GM23248 (cell line): ENCODE results near the gene DNAH7. TPM values are rescaled to one million over a fixed set of nuclear protein-coding genes. Genes with fewer than 3 reads are reported as not detected.
A peak's percentile ranks its signal among the peaks of the same experiment; 100 is the strongest.

Experiments used
- DNase-seq: peaks from one replicate; pipeline ENCODE4 v3.0.0-alpha.2; 2015
- H2AFZ ChIP-seq: fragments of 200-600 bp; sonication (generic); 2 replicates; pipeline ENCODE4 v1.6.1; 2016; ENCODE audit warnings: antibody characterized with exemption
- H3F3A ChIP-seq: fragments of 200-600 bp; sonication (generic); 2 replicates; pipeline ENCODE4 v1.6.1; 2016; ENCODE audit warnings: mild to moderate bottlenecking, antibody characterized with exemption, mixed run types; ENCODE audit not compliant: insufficient read depth
- H3K27ac ChIP-seq: fragments of 200-600 bp; sonication (generic); 2 replicates; pipeline ENCODE4 v1.5.1; 2016; ENCODE audit warnings: mild to moderate bottlenecking
- H3K27me3 ChIP-seq: fragments of 200-600 bp; sonication (generic); replicated peaks from 2 replicates; pipeline ENCODE4 v1.6.1; 2016; ENCODE audit warnings: mild to moderate bottlenecking; ENCODE audit not compliant: insufficient read depth
- H3K36me3 ChIP-seq: fragments of 200-600 bp; sonication (generic); 2 replicates; pipeline ENCODE4 v1.6.1; 2016; ENCODE audit warnings: low read depth, mild to moderate bottlenecking
- H3K4me1 ChIP-seq: fragments of 200-600 bp; sonication (generic); 2 replicates; pipeline ENCODE4 v1.6.1; 2016; ENCODE audit warnings: mild to moderate bottlenecking; ENCODE audit not compliant: insufficient read depth
- H3K4me2 ChIP-seq: fragments of 200-600 bp; sonication (generic); one replicate; pipeline ENCODE4 v1.6.1; 2016; ENCODE audit warnings: mild to moderate bottlenecking; ENCODE audit not compliant: unreplicated experiment
- H3K4me3 ChIP-seq: fragments of 200-600 bp; sonication (generic); 2 replicates; pipeline ENCODE4 v1.5.1; 2016; ENCODE audit warnings: mild to moderate bottlenecking
- H3K79me2 ChIP-seq: fragments of 200-600 bp; sonication (generic); 2 replicates; pipeline ENCODE4 v1.6.1; 2016; ENCODE audit warnings: mild to moderate bottlenecking; ENCODE audit not compliant: insufficient read depth
- H3K9ac ChIP-seq: fragments of 200-600 bp; sonication (generic); 2 replicates; pipeline ENCODE4 v1.6.1; 2016; ENCODE audit warnings: mild to moderate bottlenecking
- H3K9me2 ChIP-seq: fragments of 200-600 bp; sonication (generic); 2 replicates; pipeline ENCODE4 v1.6.1; 2016; ENCODE audit warnings: mixed run types, mild to moderate bottlenecking, moderate library complexity; ENCODE audit not compliant: insufficient read depth
- H3K9me3 ChIP-seq: fragments of 200-600 bp; sonication (generic); one replicate; pipeline ENCODE4 v1.6.1; 2017; ENCODE audit warnings: low read depth
- H4K20me1 ChIP-seq: fragments of 200-600 bp; sonication (generic); 2 replicates; pipeline ENCODE4 v1.6.0; 2016; ENCODE audit not compliant: insufficient read depth
- EZH2 ChIP-seq: fragments of 200-600 bp; sonication (generic); IDR thresholded peaks from 2 replicates; pipeline ENCODE4 v1.6.1; 2018; ENCODE audit warnings: antibody characterized with exemption, mild to moderate bottlenecking; ENCODE audit not compliant: insufficient read depth, poor library complexity, severe bottlenecking
- EZH2phosphoT487 ChIP-seq: fragments of 200-600 bp; sonication (generic); IDR thresholded peaks from 2 replicates; pipeline ENCODE4 v1.6.1; 2018; ENCODE audit warnings: antibody characterized with exemption, moderate library complexity, mild to moderate bottlenecking, low read depth; ENCODE audit not compliant: insufficient read depth
- WGBS, 2 experiments: methylation state at CpG; one replicate each; pipeline ENCODE4 v1.1.6; 2015 to 2017; ENCODE audit warnings: low lambda C conversion rate in 2 of 2, low coverage in 1 of 2; ENCODE audit errors: missing lambda C conversion rate in 2 of 2; 5-methylcytosine and 5-hydroxymethylcytosine counted together
- in situ Hi-C: fragments of 300-500 bp; cut with MboI; formaldehyde crosslinking; loops from 2 replicates; pipeline ENCODE4 v1.15.0; 2020
- polyA plus RNA-seq: library from polyadenylated mRNA; unstranded; fragments of >200 nt; fragmentation: Nextera tagmentation; extraction: Ambion mirVana; gene quantifications from 2 replicates; pipeline ENCODE4 v1.2.1, GENCODE V29; 2016
- total RNA-seq: library from RNA; depleted of rRNA; stranded (reverse); fragments of >200 nt; shearing (Covaris generic); gene quantifications from 2 replicates; pipeline ENCODE4 v1.2.3, GENCODE V29; 2014

The DNAH7 gene
- total and polyA plus RNA-seq, 2 experiments from 2014 or later = 0.40 to 0.43 TPM

GRCh38 chr2:196076778-196077568 lies 8.3 kb upstream of the DNAH7 start:
- Histone ChIP-seq H3K36me3 (no peaks in the 10 kb centered on the region), H3K79me2 (no peaks in the 10 kb centered on the region), H2AFZ (no peak overlapping the region), H3K4me2 (no peak overlapping the region), H3K4me1 (peaks cover 24% of the 10 kb centered on the region), H3K4me3 (no peak overlapping the region), H3K27me3 (no peaks in the 10 kb centered on the region), H4K20me1 (no peaks in the 10 kb centered on the region), H3K9me3 (no peaks in the 10 kb centered on the region), H3F3A (peaks cover 11% of the 10 kb centered on the region; the same call in 1 of the 2 replicates), H3K9me2 (no peaks in the 10 kb centered on the region), H3K9ac (no peak overlapping the region), H3K27ac (no peak overlapping the region)
- no peak for DNase-seq
- in situ Hi-C loops = no loop called here
- 58 to 70% methylated on average over 5 of the region's 5 CpGs for WGBS, 2 experiments
- TF ChIP-seq EZH2phosphoT487 (no peak), EZH2 (no peak)

DNA sequence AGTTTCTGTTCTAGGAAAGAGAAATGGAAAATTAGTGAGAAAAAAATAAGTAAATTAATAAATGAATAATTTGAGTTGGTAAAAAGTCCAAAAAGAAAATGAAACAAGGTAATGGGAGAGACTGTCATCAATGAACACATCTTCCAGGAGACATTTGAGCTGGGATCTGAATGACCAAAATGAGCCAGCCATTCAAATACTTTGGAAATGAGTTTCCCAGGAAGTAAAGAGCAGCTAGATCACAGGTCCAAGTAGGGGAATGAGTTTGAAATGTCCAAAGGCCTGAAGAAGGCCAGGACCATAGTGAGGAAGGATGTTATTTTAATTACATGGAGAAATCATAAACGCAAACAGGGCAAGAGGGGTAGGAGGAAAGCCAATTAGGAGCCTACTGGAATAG lies 6.6 kb upstream of the DNAH7 start:
- Histone ChIP-seq H3F3A (peaks cover 11% of the 10 kb centered on the region; the same call in 1 of the 2 replicates), H3K36me3 (no peaks in the 10 kb centered on the region), H2AFZ (no peak overlapping the region), H3K27ac (no peak overlapping the region), H3K4me1 (peaks cover 24% of the 10 kb centered on the region), H3K27me3 (no peaks in the 10 kb centered on the region), H3K9me3 (no peaks in the 10 kb centered on the region), H3K79me2 (no peaks in the 10 kb centered on the region), H4K20me1 (no peaks in the 10 kb centered on the region), H3K4me3 (no peak overlapping the region), H3K9me2 (no peaks in the 10 kb centered on the region), H3K4me2 (no peak overlapping the region), H3K9ac (no peak overlapping the region)
- peak; percentile 50 for DNase-seq
- no peak for TF ChIP-seq EZH2
- TF ChIP-seq EZH2phosphoT487 = no peak
- 0% methylated on average over 1 of the region's 1 CpG for WGBS, 2 experiments
- in situ Hi-C loops = no loop called here

DNA sequence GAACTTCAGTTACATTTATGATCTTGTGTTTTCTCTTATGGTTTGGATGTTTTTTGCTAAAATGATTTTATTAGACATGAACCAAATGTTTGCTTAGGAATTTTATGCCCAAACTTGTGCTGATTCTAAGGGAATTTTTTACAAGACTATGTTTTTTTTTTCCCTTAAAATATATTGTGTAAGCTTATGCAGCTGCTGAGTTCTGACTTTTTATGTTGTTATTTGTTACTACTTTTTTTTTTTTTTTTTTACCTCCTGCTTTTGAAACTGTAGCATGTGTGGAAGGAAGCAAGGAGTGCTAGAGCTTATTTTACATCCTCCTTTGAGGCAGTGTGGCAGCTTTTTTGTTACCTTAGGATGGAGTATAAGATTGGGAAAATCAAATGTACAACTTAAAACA lies 6.0 kb upstream of the DNAH7 start:
- no peaks in the 10 kb centered on the region for H3K79me2 ChIP-seq
- no peaks in the 10 kb centered on the region for H3K36me3 ChIP-seq
- H3K27me3 ChIP-seq = no peaks in the 10 kb centered on the region
- no peak overlapping the region for H3K9ac ChIP-seq
- H4K20me1 ChIP-seq = no peaks in the 10 kb centered on the region
- H2AFZ ChIP-seq = no peak overlapping the region
- DNase-seq = no peak
- TF ChIP-seq EZH2phosphoT487 = no peak
- no peak for TF ChIP-seq EZH2
- in situ Hi-C loops = loop anchor here (25.0 kb wide), 1 partner anchor 412 kb away; the partner anchor contains the start of gene SLC39A10
- H3K4me2 ChIP-seq = no peak overlapping the region
- no peaks in the 10 kb centered on the region for H3K9me3 ChIP-seq
- H3K4me3 ChIP-seq = no peak overlapping the region
- peaks cover 11% of the 10 kb centered on the region; the same call in 1 of the 2 replicates for H3F3A ChIP-seq
- H3K9me2 ChIP-seq = no peaks in the 10 kb centered on the region
- peaks cover 24% of the 10 kb centered on the region for H3K4me1 ChIP-seq
- H3K27ac ChIP-seq = no peak overlapping the region

DNA sequence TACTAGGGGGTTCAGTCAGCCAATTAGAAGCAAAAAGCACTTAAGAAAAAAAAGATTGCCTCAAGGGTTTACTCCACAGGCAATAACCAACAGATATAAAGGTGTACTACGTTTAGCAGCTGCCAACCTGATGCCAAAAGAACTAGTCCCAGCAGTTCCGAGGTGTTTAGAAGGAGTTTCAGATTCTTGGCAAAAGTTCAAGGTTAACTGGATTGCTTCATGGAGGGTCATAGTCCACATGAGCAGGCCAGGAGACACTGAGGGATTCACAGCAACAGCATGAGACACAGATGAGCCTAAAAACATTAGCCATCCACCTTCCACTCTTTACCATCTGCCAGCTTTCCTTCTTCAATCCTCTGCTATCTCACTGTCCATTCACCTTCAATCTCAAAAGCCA lies 4.9 kb upstream of the DNAH7 start:
- WGBS, 2 experiments = 45 to 60% methylated on average over 2 of the region's 2 CpGs
- H3K27ac ChIP-seq = no peak overlapping the region
- no peak for DNase-seq
- H3K36me3 ChIP-seq = no peaks in the 10 kb centered on the region
- peaks cover 11% of the 10 kb centered on the region; the same call in 1 of the 2 replicates for H3F3A ChIP-seq
- peaks cover 16% of the 10 kb centered on the region for H3K4me1 ChIP-seq
- in situ Hi-C loops = loop anchor here (25.0 kb wide), 1 partner anchor 411 kb away; the partner anchor contains the start of gene SLC39A10
- H4K20me1 ChIP-seq = no peaks in the 10 kb centered on the region
- TF ChIP-seq EZH2phosphoT487 (no peak), EZH2 (no peak)
- no peak overlapping the region for H2AFZ ChIP-seq
- no peaks in the 10 kb centered on the region for H3K27me3 ChIP-seq
- no peak overlapping the region for H3K4me2 ChIP-seq
- H3K9me3 ChIP-seq = no peaks in the 10 kb centered on the region
- no peaks in the 10 kb centered on the region for H3K79me2 ChIP-seq
- no peak overlapping the region for H3K9ac ChIP-seq
- no peaks in the 10 kb centered on the region for H3K9me2 ChIP-seq
- no peak overlapping the region for H3K4me3 ChIP-seq
